Measurements from ENCODE around the gene SLC22A7. TPM values are rescaled to one million over a fixed set of nuclear protein-coding genes. Genes with fewer than 3 reads are reported as not detected.

The SLC22A7 gene
- total and polyA plus RNA-seq, 7 experiments from 2014 or later, result not detected

- DNase-seq (no peak), ATAC-seq (no peak)
- ChIA-PET CTCF (no interaction called here), POLR2A (no interaction called here)
- peaks cover 11 to 57% (median 18%) of the 10 kb centered on the region in 5 donors for H3K27me3 Mint-ChIP-seq
- Histone ChIP-seq H3K27me3 (ENCODE audit: control insufficient read depth in 2 of 2, insufficient read depth in 2 of 2, low read length in 2 of 2) (no peaks in the 10 kb centered on the region), H3K27ac (ENCODE audit: low read depth, low read length) (no peak overlapping the region), H3K4me1 (ENCODE audit: control insufficient read depth in 2 of 2, insufficient read depth in 2 of 2, low read length in 2 of 2) (peaks cover 0 to 6% of the 10 kb centered on the region in 2 donors), H3K9me3 (ENCODE audit: control insufficient read depth in 2 of 3, low read length in 3 of 3) (no peaks in the 10 kb centered on the region), H3K4me3 (ENCODE audit: low read length) (no peak overlapping the region), H3K36me3 (ENCODE audit: control insufficient read depth in 2 of 3, insufficient read depth in 3 of 3, low read length in 3 of 3) (no peaks in the 10 kb centered on the region)
- H3K4me1 Mint-ChIP-seq, result peaks cover 5 to 10% (median 5%) of the 10 kb centered on the region in 7 donors
- H3K9me3 Mint-ChIP-seq, result no peaks in the 10 kb centered on the region
- no peak overlapping the region for H3K4me3 Mint-ChIP-seq
- H3K36me3 Mint-ChIP-seq, result peaks cover 0 to 3% (median 0%) of the 10 kb centered on the region in 5 donors
- intact Hi-C loops (cut with micrococcal nuclease), result no loop called here
- no peak overlapping the region for H3K27ac Mint-ChIP-seq
Measured at GRCh38 chr6:43280234-43280633, 17.8 kb upstream of the SLC22A7 start.

DNA sequence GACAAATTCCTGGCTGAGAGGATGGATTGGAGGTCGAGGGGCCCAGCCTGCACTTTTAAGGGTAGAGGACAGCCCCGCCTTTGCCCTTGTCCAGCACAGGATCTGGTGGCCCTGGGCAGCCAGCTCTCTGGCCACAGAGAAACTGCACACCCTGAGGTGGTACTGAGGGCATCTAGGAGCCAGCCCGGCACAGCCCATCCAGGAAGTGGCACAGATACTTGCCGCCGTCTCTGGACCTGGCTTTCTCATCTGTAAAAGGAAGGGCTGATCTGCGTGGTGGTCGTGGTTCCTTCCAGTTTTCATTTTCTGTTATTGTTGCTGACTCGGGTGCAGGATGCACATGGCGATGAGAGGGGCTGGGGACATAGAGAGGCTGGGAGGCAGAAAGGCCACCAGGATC, 16.0 kb upstream of the SLC22A7 start:
- intact Hi-C loops (cut with micrococcal nuclease), result no loop called here
- no peaks in the 10 kb centered on the region for H3K9me3 Mint-ChIP-seq
- POLR2A ChIA-PET, result no interaction called here
- H3K27me3 Mint-ChIP-seq, result peaks cover 13 to 55% (median 23%) of the 10 kb centered on the region in 5 donors
- Histone ChIP-seq H3K27ac (ENCODE audit: low read depth, low read length) (no peak overlapping the region), H3K27me3 (ENCODE audit: control insufficient read depth in 2 of 2, insufficient read depth in 2 of 2, low read length in 2 of 2) (no peaks in the 10 kb centered on the region), H3K36me3 (ENCODE audit: control insufficient read depth in 2 of 3, insufficient read depth in 3 of 3, low read length in 3 of 3) (no peaks in the 10 kb centered on the region), H3K9me3 (ENCODE audit: control insufficient read depth in 2 of 3, low read length in 3 of 3) (no peaks in the 10 kb centered on the region), H3K4me1 (ENCODE audit: control insufficient read depth in 2 of 2, insufficient read depth in 2 of 2, low read length in 2 of 2) (no peaks in the 10 kb centered on the region), H3K4me3 (ENCODE audit: low read length) (no peak overlapping the region)
- CTCF ChIA-PET, result no interaction called here
- ATAC-seq (no peak), DNase-seq (no peak)
- H3K27ac Mint-ChIP-seq, result peak overlapping the region in 1 of 9 donors; percentile 74
- H3K4me1 Mint-ChIP-seq, result peaks cover 0 to 6% (median 0%) of the 10 kb centered on the region in 7 donors
- no peak overlapping the region for H3K4me3 Mint-ChIP-seq
- no peaks in the 10 kb centered on the region for H3K36me3 Mint-ChIP-seq

- no peaks in the 10 kb centered on the region for H3K36me3 Mint-ChIP-seq
- no peak overlapping the region for H3K27ac ChIP-seq (ENCODE audit: low read depth, low read length)
- H3K4me3 ChIP-seq (ENCODE audit: low read length), result no peak overlapping the region
- H3K4me1 Mint-ChIP-seq, result peaks cover 0 to 6% (median 0%) of the 10 kb centered on the region in 7 donors
- no peak overlapping the region for H3K4me3 Mint-ChIP-seq
- no peak overlapping the region for H3K27ac Mint-ChIP-seq
- H3K36me3 ChIP-seq (ENCODE audit: control insufficient read depth in 2 of 3, insufficient read depth in 3 of 3, low read length in 3 of 3), result no peaks in the 10 kb centered on the region
- H3K27me3 ChIP-seq (ENCODE audit: control insufficient read depth in 2 of 2, insufficient read depth in 2 of 2, low read length in 2 of 2), result no peaks in the 10 kb centered on the region
- H3K9me3 Mint-ChIP-seq, result no peaks in the 10 kb centered on the region
- H3K27me3 Mint-ChIP-seq, result peaks cover 13 to 54% (median 24%) of the 10 kb centered on the region in 5 donors
- H3K4me1 ChIP-seq (ENCODE audit: control insufficient read depth in 2 of 2, insufficient read depth in 2 of 2, low read length in 2 of 2), result no peaks in the 10 kb centered on the region
- intact Hi-C loops (cut with micrococcal nuclease), result no loop called here
- no peak for ATAC-seq
- no peak for DNase-seq
- H3K9me3 ChIP-seq (ENCODE audit: control insufficient read depth in 2 of 3, low read length in 3 of 3), result no peaks in the 10 kb centered on the region
- ChIA-PET CTCF (no interaction called here), POLR2A (no interaction called here)
Measured at GRCh38 chr6:43282636-43283513, 15.2 kb upstream of the SLC22A7 start.

DNA sequence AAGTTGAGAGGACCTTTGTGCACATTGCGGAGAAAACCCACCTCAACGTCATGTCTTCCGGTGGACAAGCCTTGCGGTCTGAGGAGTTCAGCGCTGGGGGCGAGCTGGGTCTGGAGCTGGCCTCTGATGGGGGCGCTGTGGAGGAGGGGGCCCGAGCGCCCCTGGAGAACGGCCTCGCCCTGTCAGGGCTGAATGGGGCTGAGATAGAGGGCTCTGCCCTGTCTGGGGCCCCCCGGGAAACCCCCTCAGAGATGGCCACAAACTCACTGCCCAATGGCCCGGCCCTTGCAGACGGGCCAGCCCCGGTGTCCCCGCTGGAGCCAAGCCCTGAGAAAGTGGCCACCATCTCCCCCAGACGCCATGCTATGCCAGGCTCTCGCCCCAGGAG, 14.6 kb upstream of the SLC22A7 start:
- no peak for DNase-seq
- H3K9me3 Mint-ChIP-seq, result no peaks in the 10 kb centered on the region
- Histone ChIP-seq H3K36me3 (ENCODE audit: control insufficient read depth in 2 of 3, insufficient read depth in 3 of 3, low read length in 3 of 3) (no peaks in the 10 kb centered on the region), H3K27me3 (ENCODE audit: control insufficient read depth in 2 of 2, insufficient read depth in 2 of 2, low read length in 2 of 2) (no peaks in the 10 kb centered on the region), H3K4me1 (ENCODE audit: control insufficient read depth in 2 of 2, insufficient read depth in 2 of 2, low read length in 2 of 2) (no peaks in the 10 kb centered on the region), H3K9me3 (ENCODE audit: control insufficient read depth in 2 of 3, low read length in 3 of 3) (no peaks in the 10 kb centered on the region), H3K27ac (ENCODE audit: low read depth, low read length) (no peak overlapping the region), H3K4me3 (ENCODE audit: low read length) (no peak overlapping the region)
- ChIA-PET POLR2A (no interaction called here), CTCF (no interaction called here)
- H3K27ac Mint-ChIP-seq, result no peak overlapping the region
- peaks cover 0 to 6% (median 0%) of the 10 kb centered on the region in 7 donors for H3K4me1 Mint-ChIP-seq
- ATAC-seq, result no peak
- no peak overlapping the region for H3K4me3 Mint-ChIP-seq
- no peaks in the 10 kb centered on the region for H3K36me3 Mint-ChIP-seq
- intact Hi-C loops (cut with micrococcal nuclease), result no loop called here
- H3K27me3 Mint-ChIP-seq, result peaks cover 13 to 52% (median 24%) of the 10 kb centered on the region in 5 donors

GRCh38 chr6:43283905-43284304, 14.2 kb upstream of the SLC22A7 start:
- no peaks in the 10 kb centered on the region for H3K36me3 ChIP-seq (ENCODE audit: control insufficient read depth in 2 of 3, insufficient read depth in 3 of 3, low read length in 3 of 3)
- H3K27me3 ChIP-seq (ENCODE audit: control insufficient read depth in 2 of 2, insufficient read depth in 2 of 2, low read length in 2 of 2), result no peaks in the 10 kb centered on the region
- peaks cover 13 to 51% (median 24%) of the 10 kb centered on the region in 5 donors for H3K27me3 Mint-ChIP-seq
- no peaks in the 10 kb centered on the region for H3K36me3 Mint-ChIP-seq
- ChIA-PET POLR2A (no interaction called here), CTCF (no interaction called here)
- H3K27ac ChIP-seq (ENCODE audit: low read depth, low read length), result no peak overlapping the region
- H3K4me3 ChIP-seq (ENCODE audit: low read length), result no peak overlapping the region
- no peak overlapping the region for H3K27ac Mint-ChIP-seq
- H3K9me3 ChIP-seq (ENCODE audit: control insufficient read depth in 2 of 3, low read length in 3 of 3), result no peaks in the 10 kb centered on the region
- intact Hi-C loops (cut with micrococcal nuclease), result no loop called here
- no peak for ATAC-seq
- H3K4me3 Mint-ChIP-seq, result no peak overlapping the region
- peaks cover 0 to 6% (median 0%) of the 10 kb centered on the region in 7 donors for H3K4me1 Mint-ChIP-seq
- no peaks in the 10 kb centered on the region for H3K9me3 Mint-ChIP-seq
- DNase-seq, result no peak
- no peaks in the 10 kb centered on the region for H3K4me1 ChIP-seq (ENCODE audit: control insufficient read depth in 2 of 2, insufficient read depth in 2 of 2, low read length in 2 of 2)

GRCh38 chr6:43284991-43285781, 12.9 kb upstream of the SLC22A7 start:
- ChIA-PET POLR2A (no interaction called here), CTCF (no interaction called here)
- no peak overlapping the region for H3K4me3 Mint-ChIP-seq
- Histone ChIP-seq H3K27ac (ENCODE audit: low read depth, low read length) (no peak overlapping the region), H3K4me3 (ENCODE audit: low read length) (no peak overlapping the region), H3K36me3 (ENCODE audit: control insufficient read depth in 2 of 3, insufficient read depth in 3 of 3, low read length in 3 of 3) (no peaks in the 10 kb centered on the region), H3K27me3 (ENCODE audit: control insufficient read depth in 2 of 2, insufficient read depth in 2 of 2, low read length in 2 of 2) (no peaks in the 10 kb centered on the region), H3K9me3 (ENCODE audit: control insufficient read depth in 2 of 3, low read length in 3 of 3) (no peaks in the 10 kb centered on the region), H3K4me1 (ENCODE audit: control insufficient read depth in 2 of 2, insufficient read depth in 2 of 2, low read length in 2 of 2) (no peaks in the 10 kb centered on the region)
- H3K27ac Mint-ChIP-seq, result no peak overlapping the region
- peaks cover 0 to 6% (median 0%) of the 10 kb centered on the region in 7 donors for H3K4me1 Mint-ChIP-seq
- H3K27me3 Mint-ChIP-seq, result peaks cover 13 to 50% (median 24%) of the 10 kb centered on the region in 5 donors
- no peak for ATAC-seq
- DNase-seq, result no peak
- no peaks in the 10 kb centered on the region for H3K36me3 Mint-ChIP-seq
- H3K9me3 Mint-ChIP-seq, result no peaks in the 10 kb centered on the region
- intact Hi-C loops (cut with micrococcal nuclease), result no loop called here
